ENCODE data around the gene SATL1.
A peak's percentile ranks its signal among the peaks of the same experiment; 100 is the strongest.
"Not testable (repeated sequence)": the region's sequence is repeated elsewhere in the genome, so short reads cannot be mapped to it uniquely, and the experiment has no call there.

Gene SATL1

DNA sequence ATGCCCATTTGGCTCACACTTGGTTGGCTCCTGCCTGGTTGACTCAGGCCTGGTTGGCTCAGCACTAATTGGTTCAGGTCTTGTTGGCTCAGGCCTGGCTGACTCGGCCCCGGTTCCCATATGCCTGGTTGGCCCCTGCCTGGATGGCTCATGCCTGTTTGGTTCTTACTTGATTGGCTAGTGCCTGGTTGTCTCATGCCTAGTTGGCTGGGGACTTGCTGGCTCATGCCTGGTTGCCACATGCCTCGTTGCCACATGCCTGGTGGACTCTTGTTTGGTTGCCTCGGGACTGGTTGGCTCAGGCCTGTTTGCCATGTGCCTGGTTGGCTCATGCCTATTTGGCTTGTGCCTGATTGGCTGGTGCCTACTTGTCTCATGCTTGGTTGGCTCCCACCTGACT, 136.2 kb downstream of the SATL1 start:
- Histone ChIP-seq H2BK5ac (ENCODE audit: low read depth, low read length, poor library complexity, severe bottlenecking) (no peak overlapping the region), H3K4me3 (ENCODE audit: insufficient read depth in 1 of 2, low read depth in 1 of 2, low read length in 2 of 2) (no peak overlapping the region), H3K9ac (ENCODE audit: low read length) (no peak overlapping the region), H2AFZ (ENCODE audit: low read depth, low read length) (no peak overlapping the region), H3K9me3 (ENCODE audit: control insufficient read depth, low read length) (no peaks in the 10 kb centered on the region), H2AK5ac (ENCODE audit: low read length, severe bottlenecking) (no peak overlapping the region), H3K23ac (ENCODE audit: low read length in 2 of 2) (no peak overlapping the region), H3K27ac (ENCODE audit: low read length, poor library complexity, severe bottlenecking) (no peak overlapping the region), H3K27me3 (ENCODE audit: control insufficient read depth in 1 of 2, insufficient read depth in 1 of 2, low read length in 2 of 2) (no peaks in the 10 kb centered on the region), H3K14ac (ENCODE audit: low read length in 2 of 2) (no peak overlapping the region), H4K91ac (ENCODE audit: low read length) (no peak overlapping the region), H2BK120ac (ENCODE audit: low read depth, low read length) (no peak overlapping the region), H3K79me1 (replicated peaks; ENCODE audit: low read length, poor library complexity, severe bottlenecking) (no peaks in the 10 kb centered on the region), H3K4me2 (ENCODE audit: low read length, poor library complexity, severe bottlenecking) (no peak overlapping the region), H3K4me1 (ENCODE audit: control insufficient read depth, insufficient read depth, low read depth, low read length) (no peaks in the 10 kb centered on the region), H2BK15ac (ENCODE audit: low read depth, poor library complexity, severe bottlenecking) (no peak overlapping the region), H3K36me3 (ENCODE audit: control insufficient read depth in 1 of 2, insufficient read depth in 2 of 2, low read depth in 1 of 2, low read length in 2 of 2) (no peaks in the 10 kb centered on the region), H3K4ac (ENCODE audit: low read depth in 1 of 2, low read length in 2 of 2) (no peak overlapping the region), H4K8ac (ENCODE audit: low read length) (no peak overlapping the region), H3K18ac (ENCODE audit: low read depth in 1 of 2, low read length in 2 of 2) (no peak overlapping the region), H2BK12ac (ENCODE audit: low read length in 2 of 2) (no peak overlapping the region)
- no peak for DNase-seq
- WGBS = 94% methylated on average over 4 of the region's 4 CpGs

DNA sequence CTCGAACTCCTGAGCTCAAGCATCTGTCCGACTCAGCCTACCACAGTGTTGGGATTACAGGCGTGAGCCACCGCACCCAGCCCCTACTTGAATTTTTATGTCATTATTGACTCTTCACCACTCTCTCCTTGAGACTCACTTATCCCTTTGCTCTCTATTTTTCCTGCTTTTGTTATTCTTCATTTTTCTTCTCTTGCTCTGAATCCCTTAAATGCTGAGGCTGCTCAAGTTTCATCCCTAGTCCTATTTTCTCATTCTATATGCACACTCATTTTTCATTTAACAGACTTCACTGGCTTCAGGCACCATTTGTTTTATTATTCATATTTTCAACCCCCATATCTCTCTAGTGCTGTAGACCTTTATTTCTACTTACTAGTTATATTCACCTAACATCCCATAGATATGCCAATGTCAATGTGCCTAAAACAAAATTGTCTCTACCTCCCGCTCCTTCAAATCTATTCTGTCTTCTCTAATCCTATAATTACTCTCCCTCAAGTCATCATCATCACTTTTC, 154.2 kb downstream of the SATL1 start:
- Histone ChIP-seq H4K91ac (ENCODE audit: low read length) (no peak overlapping the region), H3K4me1 (ENCODE audit: control insufficient read depth, insufficient read depth, low read depth, low read length) (no peaks in the 10 kb centered on the region), H3K4me3 (ENCODE audit: insufficient read depth in 1 of 2, low read depth in 1 of 2, low read length in 2 of 2) (no peak overlapping the region), H3K14ac (ENCODE audit: low read length in 2 of 2) (no peak overlapping the region), H2BK12ac (ENCODE audit: low read length in 2 of 2) (no peak overlapping the region), H2AFZ (ENCODE audit: low read depth, low read length) (no peak overlapping the region), H2BK15ac (ENCODE audit: low read depth, poor library complexity, severe bottlenecking) (no peak overlapping the region), H3K79me1 (replicated peaks; ENCODE audit: low read length, poor library complexity, severe bottlenecking) (no peaks in the 10 kb centered on the region), H3K4me2 (ENCODE audit: low read length, poor library complexity, severe bottlenecking) (no peak overlapping the region), H3K9me3 (ENCODE audit: control insufficient read depth, low read length) (no peaks in the 10 kb centered on the region), H3K36me3 (ENCODE audit: control insufficient read depth in 1 of 2, insufficient read depth in 2 of 2, low read depth in 1 of 2, low read length in 2 of 2) (peaks cover 0 to 26% of the 10 kb centered on the region in 2 experiments), H4K8ac (ENCODE audit: low read length) (no peak overlapping the region), H3K27me3 (ENCODE audit: control insufficient read depth in 1 of 2, insufficient read depth in 1 of 2, low read length in 2 of 2) (peaks cover 0 to 3% of the 10 kb centered on the region in 2 experiments), H3K18ac (ENCODE audit: low read depth in 1 of 2, low read length in 2 of 2) (no peak overlapping the region), H3K4ac (ENCODE audit: low read depth in 1 of 2, low read length in 2 of 2) (no peak overlapping the region), H2BK120ac (ENCODE audit: low read depth, low read length) (no peak overlapping the region), H3K27ac (ENCODE audit: low read length, poor library complexity, severe bottlenecking) (no peak overlapping the region), H2BK5ac (ENCODE audit: low read depth, low read length, poor library complexity, severe bottlenecking) (no peak overlapping the region), H3K9ac (ENCODE audit: low read length) (no peak overlapping the region), H3K23ac (ENCODE audit: low read length in 2 of 2) (no peak overlapping the region), H2AK5ac (ENCODE audit: low read length, severe bottlenecking) (no peak overlapping the region)
- WGBS = 99% methylated on average over 5 of the region's 5 CpGs
- DNase-seq = no peak

GRCh38 chrX:85084770-85085393, 158.7 kb downstream of the SATL1 start:
- no peak overlapping the region for H3K4ac ChIP-seq (ENCODE audit: low read depth in 1 of 2, low read length in 2 of 2)
- H3K27me3 ChIP-seq (ENCODE audit: control insufficient read depth in 1 of 2, insufficient read depth in 1 of 2, low read length in 2 of 2) = no peaks in the 10 kb centered on the region
- H3K14ac ChIP-seq (ENCODE audit: low read length in 2 of 2) = no peak overlapping the region
- no peak overlapping the region for H2BK15ac ChIP-seq (ENCODE audit: low read depth, poor library complexity, severe bottlenecking)
- peak; percentile 37 for DNase-seq
- peaks cover 0 to 19% of the 10 kb centered on the region in 2 experiments for H3K36me3 ChIP-seq (ENCODE audit: control insufficient read depth in 1 of 2, insufficient read depth in 2 of 2, low read depth in 1 of 2, low read length in 2 of 2)
- no peak overlapping the region for H2BK5ac ChIP-seq (ENCODE audit: low read depth, low read length, poor library complexity, severe bottlenecking)
- no peaks in the 10 kb centered on the region for H3K79me1 ChIP-seq (replicated peaks; ENCODE audit: low read length, poor library complexity, severe bottlenecking)
- H2AK5ac ChIP-seq (ENCODE audit: low read length, severe bottlenecking) = no peak overlapping the region
- H2BK120ac ChIP-seq (ENCODE audit: low read depth, low read length) = no peak overlapping the region
- no peak overlapping the region for H2BK12ac ChIP-seq (ENCODE audit: low read length in 2 of 2)
- no peak overlapping the region for H3K27ac ChIP-seq (ENCODE audit: low read length, poor library complexity, severe bottlenecking)
- no peaks in the 10 kb centered on the region for H3K9me3 ChIP-seq (ENCODE audit: control insufficient read depth, low read length)
- no CpG with 5 or more reads among the region's 2 CpGs for WGBS
- no peak overlapping the region for H4K8ac ChIP-seq (ENCODE audit: low read length)
- no peak overlapping the region for H3K18ac ChIP-seq (ENCODE audit: low read depth in 1 of 2, low read length in 2 of 2)
- H2AFZ ChIP-seq (ENCODE audit: low read depth, low read length) = no peak overlapping the region
- H4K91ac ChIP-seq (ENCODE audit: low read length) = no peak overlapping the region
- H3K4me3 ChIP-seq (ENCODE audit: insufficient read depth in 1 of 2, low read depth in 1 of 2, low read length in 2 of 2) = no peak overlapping the region
- H3K4me1 ChIP-seq (ENCODE audit: control insufficient read depth, insufficient read depth, low read depth, low read length) = no peaks in the 10 kb centered on the region
- no peak overlapping the region for H3K9ac ChIP-seq (ENCODE audit: low read length)
- H3K4me2 ChIP-seq (ENCODE audit: low read length, poor library complexity, severe bottlenecking) = no peak overlapping the region
- H3K23ac ChIP-seq (ENCODE audit: low read length in 2 of 2) = no peak overlapping the region

DNA sequence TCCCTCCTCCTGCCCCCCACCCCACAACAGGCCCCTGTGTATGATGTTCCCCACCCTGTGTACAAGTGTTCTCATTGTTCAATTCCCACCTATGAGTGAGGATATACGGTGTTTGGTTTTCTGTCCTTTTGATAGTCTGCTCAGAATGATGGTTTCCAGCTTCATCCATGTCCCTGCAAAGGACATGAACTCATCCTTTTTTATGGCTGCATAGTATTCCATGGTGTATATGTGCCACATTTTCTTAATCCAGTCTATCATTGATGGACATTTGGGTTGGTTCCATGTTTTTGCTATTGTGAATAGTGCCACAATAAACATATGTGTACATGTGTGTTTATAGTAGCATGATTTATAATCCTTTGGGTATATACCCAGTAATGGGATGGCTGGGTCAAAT, 166.3 kb downstream of the SATL1 start:
- H4K91ac ChIP-seq (ENCODE audit: low read length); H3K79me1 ChIP-seq (replicated peaks; ENCODE audit: low read length, poor library complexity, severe bottlenecking); DNase-seq; H3K9ac ChIP-seq (ENCODE audit: low read length); H3K4me1 ChIP-seq (ENCODE audit: control insufficient read depth, insufficient read depth, low read depth, low read length); H3K18ac ChIP-seq (ENCODE audit: low read depth in 1 of 2, low read length in 2 of 2); H4K8ac ChIP-seq (ENCODE audit: low read length); H3K9me3 ChIP-seq (ENCODE audit: control insufficient read depth, low read length); H2AFZ ChIP-seq (ENCODE audit: low read depth, low read length); H3K23ac ChIP-seq (ENCODE audit: low read length in 2 of 2); H2BK5ac ChIP-seq (ENCODE audit: low read depth, low read length, poor library complexity, severe bottlenecking); H3K27ac ChIP-seq (ENCODE audit: low read length, poor library complexity, severe bottlenecking); H3K4me2 ChIP-seq (ENCODE audit: low read length, poor library complexity, severe bottlenecking); H2BK15ac ChIP-seq (ENCODE audit: low read depth, poor library complexity, severe bottlenecking); H2BK120ac ChIP-seq (ENCODE audit: low read depth, low read length); H3K4me3 ChIP-seq (ENCODE audit: insufficient read depth in 1 of 2, low read depth in 1 of 2, low read length in 2 of 2); H2AK5ac ChIP-seq (ENCODE audit: low read length, severe bottlenecking); H3K14ac ChIP-seq (ENCODE audit: low read length in 2 of 2); H3K27me3 ChIP-seq (ENCODE audit: control insufficient read depth in 1 of 2, insufficient read depth in 1 of 2, low read length in 2 of 2); H3K4ac ChIP-seq (ENCODE audit: low read depth in 1 of 2, low read length in 2 of 2); H2BK12ac ChIP-seq (ENCODE audit: low read length in 2 of 2): not testable (repeated sequence)
- WGBS = no CpG with 5 or more reads among the region's 1 CpG
- peaks cover 0 to 19% of the 10 kb centered on the region in 2 experiments for H3K36me3 ChIP-seq (ENCODE audit: control insufficient read depth in 1 of 2, insufficient read depth in 2 of 2, low read depth in 1 of 2, low read length in 2 of 2)

Data from mesenchymal stem cell (in vitro differentiated cells and primary cell).